Calu3 (cell line): Measurements from ENCODE around the gene NAV2. TPM values are rescaled to one million over a fixed set of nuclear protein-coding genes. Genes with fewer than 3 reads are reported as not detected.

Source experiments
- BruUV-seq: library from RNA; stranded (reverse); fragments of 400-500 nt; replicated peaks from 2 replicates; lab custom pipeline; 2021; lab: Mats Ljungman, UMichigan
- CTCF ChIA-PET: fragments of 300-600 bp; sonication (Branson Sonifier 250); formaldehyde crosslinking; loops from one replicate; lab custom pipeline; 2022; ENCODE audit warnings: antibody characterized with exemption; lab: Charles Lee
- DNase-seq: peaks from one replicate; pipeline ENCODE4 v3.0.0; 2022
- H3K27ac Mint-ChIP-seq: one replicate; pipeline ENCODE4 v1.8.0; 2022; ENCODE audit warnings: mixed read lengths; ENCODE audit not compliant: unreplicated experiment
- H3K27me3 Mint-ChIP-seq: one replicate; pipeline ENCODE4 v1.8.0; 2022; ENCODE audit warnings: mixed read lengths; ENCODE audit not compliant: unreplicated experiment
- H3K36me3 Mint-ChIP-seq: one replicate; pipeline ENCODE4 v1.8.0; 2022; ENCODE audit warnings: mild to moderate bottlenecking, moderate library complexity, mixed read lengths; ENCODE audit not compliant: insufficient read depth, unreplicated experiment
- H3K4me1 Mint-ChIP-seq: one replicate; pipeline ENCODE4 v1.8.0; 2022; ENCODE audit warnings: mild to moderate bottlenecking, low read depth, mixed read lengths; ENCODE audit not compliant: unreplicated experiment
- H3K4me3 Mint-ChIP-seq: one replicate; pipeline ENCODE4 v1.8.0; 2022; ENCODE audit warnings: mild to moderate bottlenecking, low read depth, moderate library complexity, mixed read lengths; ENCODE audit not compliant: unreplicated experiment
- H3K9me3 Mint-ChIP-seq: one replicate; pipeline ENCODE4 v1.8.0; 2022; ENCODE audit warnings: low read depth, mixed read lengths; ENCODE audit not compliant: unreplicated experiment
- CTCF ChIP-seq: fragments of 200-600 bp; IDR thresholded peaks from one replicate; pipeline ENCODE4 v1.8.0; 2022; ENCODE audit warnings: antibody characterized with exemption; ENCODE audit not compliant: unreplicated experiment
- intact Hi-C: fragments of 100-400 bp; cut with micrococcal nuclease; formaldehyde crosslinking; loops from one replicate; pipeline ENCODE4 v1.10.0; 2022; ENCODE audit not compliant: unreplicated experiment
- total RNA-seq: library from RNA; stranded (reverse); gene quantifications from 2 replicates; pipeline ENCODE4 v1.2.3, GENCODE V29; 2022

The NAV2 gene
- total RNA-seq, 1 experiment from 2014 or later: 21.4 TPM

GRCh38 chr11:20084921-20085814 lies 372.5 kb downstream of the NAV2 start:
- CTCF ChIA-PET: interaction anchor here (0.7 kb wide), 1 partner anchor 102 kb away, joined by 4 read pairs; no protein-coding TSS in a partner anchor
- no peak for TF ChIP-seq CTCF
- Mint-ChIP-seq H3K36me3 (no peaks in the 10 kb centered on the region), H3K9me3 (no peaks in the 10 kb centered on the region), H3K27ac (no peak overlapping the region), H3K27me3 (no peaks in the 10 kb centered on the region), H3K4me1 (no peaks in the 10 kb centered on the region), H3K4me3 (no peak overlapping the region)
- no TSS peak for BruUV-seq
- intact Hi-C loops: no loop called here
- DNase-seq: no peak

GRCh38 chr11:20085918-20086317 lies 373.3 kb downstream of the NAV2 start:
- Mint-ChIP-seq H3K4me1 (no peaks in the 10 kb centered on the region), H3K36me3 (no peaks in the 10 kb centered on the region), H3K27me3 (no peaks in the 10 kb centered on the region), H3K4me3 (no peak overlapping the region), H3K9me3 (no peaks in the 10 kb centered on the region), H3K27ac (no peak overlapping the region)
- CTCF ChIA-PET: no interaction called here
- TF ChIP-seq CTCF: no peak
- no peak for DNase-seq
- intact Hi-C loops: no loop called here
- no TSS peak for BruUV-seq

- no TSS peak for BruUV-seq
- CTCF ChIA-PET: no interaction called here
- H3K4me1 Mint-ChIP-seq: no peaks in the 10 kb centered on the region
- H3K4me3 Mint-ChIP-seq: no peak overlapping the region
- intact Hi-C loops: no loop called here
- no peak for DNase-seq
- no peaks in the 10 kb centered on the region for H3K36me3 Mint-ChIP-seq
- no peaks in the 10 kb centered on the region for H3K9me3 Mint-ChIP-seq
- no peaks in the 10 kb centered on the region for H3K27me3 Mint-ChIP-seq
- TF ChIP-seq CTCF: no peak
- no peak overlapping the region for H3K27ac Mint-ChIP-seq
Observed at GRCh38 chr11:20087118-20087521, 374.5 kb downstream of the NAV2 start.

- CTCF ChIA-PET: no interaction called here
- Mint-ChIP-seq H3K4me1 (no peaks in the 10 kb centered on the region), H3K4me3 (no peak overlapping the region), H3K9me3 (no peaks in the 10 kb centered on the region), H3K27ac (no peak overlapping the region), H3K36me3 (no peaks in the 10 kb centered on the region), H3K27me3 (no peaks in the 10 kb centered on the region)
- BruUV-seq: no TSS peak
- no peak for TF ChIP-seq CTCF
- intact Hi-C loops: no loop called here
- DNase-seq: no peak
Observed at GRCh38 chr11:20088397-20089225, 376.0 kb downstream of the NAV2 start.
